ENCODE data around the gene AOPEP.

DNA sequence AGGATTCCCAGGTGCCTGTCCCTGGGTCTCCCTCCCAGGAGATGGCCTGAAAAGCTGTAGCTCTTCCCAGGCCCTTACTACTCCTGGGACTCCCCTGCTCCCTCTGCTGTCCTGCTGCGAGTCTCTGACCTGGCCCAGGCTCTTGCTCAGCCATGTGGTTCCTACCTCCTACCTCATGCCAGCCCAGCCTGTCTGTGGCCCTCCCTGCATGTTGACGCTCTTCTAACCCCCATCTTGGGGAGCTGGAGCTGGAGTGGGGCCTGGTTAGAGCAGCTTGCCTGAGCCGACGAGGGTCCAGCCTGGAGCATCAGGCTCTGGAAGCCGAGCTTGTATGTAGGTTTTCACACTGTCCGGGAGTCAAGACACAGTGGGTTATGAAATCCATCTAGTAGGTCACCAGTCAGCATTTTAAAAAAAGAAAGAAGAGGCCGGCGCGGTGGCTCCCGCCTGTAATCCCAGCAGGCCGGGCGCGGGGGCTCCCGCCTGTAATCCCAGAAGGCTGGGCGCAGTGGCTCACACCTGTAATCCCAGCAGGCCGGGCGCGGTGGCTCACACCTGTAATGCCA lies 346.6 kb downstream of the AOPEP start:
- TF ChIP-seq REST (IDR thresholded peaks at IDR 0.05; ENCODE audit: insufficient read depth in 1 of 2, low read depth in 2 of 2, low read length in 1 of 2), result no peak
- TF ChIP-seq, protein P1, sequence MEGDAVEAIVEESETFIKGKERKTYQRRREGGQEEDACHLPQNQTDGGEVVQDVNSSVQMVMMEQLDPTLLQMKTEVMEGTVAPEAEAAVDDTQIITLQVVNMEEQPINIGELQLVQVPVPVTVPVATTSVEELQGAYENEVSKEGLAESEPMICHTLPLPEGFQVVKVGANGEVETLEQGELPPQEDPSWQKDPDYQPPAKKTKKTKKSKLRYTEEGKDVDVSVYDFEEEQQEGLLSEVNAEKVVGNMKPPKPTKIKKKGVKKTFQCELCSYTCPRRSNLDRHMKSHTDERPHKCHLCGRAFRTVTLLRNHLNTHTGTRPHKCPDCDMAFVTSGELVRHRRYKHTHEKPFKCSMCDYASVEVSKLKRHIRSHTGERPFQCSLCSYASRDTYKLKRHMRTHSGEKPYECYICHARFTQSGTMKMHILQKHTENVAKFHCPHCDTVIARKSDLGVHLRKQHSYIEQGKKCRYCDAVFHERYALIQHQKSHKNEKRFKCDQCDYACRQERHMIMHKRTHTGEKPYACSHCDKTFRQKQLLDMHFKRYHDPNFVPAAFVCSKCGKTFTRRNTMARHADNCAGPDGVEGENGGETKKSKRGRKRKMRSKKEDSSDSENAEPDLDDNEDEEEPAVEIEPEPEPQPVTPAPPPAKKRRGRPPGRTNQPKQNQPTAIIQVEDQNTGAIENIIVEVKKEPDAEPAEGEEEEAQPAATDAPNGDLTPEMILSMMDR (IDR thresholded peaks at IDR 0.05), result no peak; the same call in 1 of the 2 replicates

Measured in Panc1 (cell line).